Measurements from ENCODE around the gene NLGN2.

DNA sequence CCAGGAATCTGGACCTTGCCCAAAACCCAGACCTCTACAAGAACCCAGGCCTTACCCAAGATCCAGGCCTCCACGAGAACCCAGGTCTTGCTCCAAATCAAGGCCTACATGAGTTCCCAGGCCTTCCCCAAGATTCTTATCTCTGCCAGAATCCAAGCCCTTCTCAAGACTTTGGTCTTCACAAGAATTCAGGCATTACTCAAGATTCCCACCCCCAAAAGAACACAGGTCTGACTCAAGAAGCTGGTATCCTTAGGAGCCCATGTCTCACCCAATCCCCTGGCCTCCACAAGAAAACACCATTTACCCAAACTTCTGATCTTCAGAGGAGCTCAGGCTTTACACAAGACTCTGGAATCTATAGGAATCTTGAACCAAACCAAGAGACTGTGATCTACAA, 23.6 kb downstream of the NLGN2 start:
- TF ChIP-seq, protein P1, sequence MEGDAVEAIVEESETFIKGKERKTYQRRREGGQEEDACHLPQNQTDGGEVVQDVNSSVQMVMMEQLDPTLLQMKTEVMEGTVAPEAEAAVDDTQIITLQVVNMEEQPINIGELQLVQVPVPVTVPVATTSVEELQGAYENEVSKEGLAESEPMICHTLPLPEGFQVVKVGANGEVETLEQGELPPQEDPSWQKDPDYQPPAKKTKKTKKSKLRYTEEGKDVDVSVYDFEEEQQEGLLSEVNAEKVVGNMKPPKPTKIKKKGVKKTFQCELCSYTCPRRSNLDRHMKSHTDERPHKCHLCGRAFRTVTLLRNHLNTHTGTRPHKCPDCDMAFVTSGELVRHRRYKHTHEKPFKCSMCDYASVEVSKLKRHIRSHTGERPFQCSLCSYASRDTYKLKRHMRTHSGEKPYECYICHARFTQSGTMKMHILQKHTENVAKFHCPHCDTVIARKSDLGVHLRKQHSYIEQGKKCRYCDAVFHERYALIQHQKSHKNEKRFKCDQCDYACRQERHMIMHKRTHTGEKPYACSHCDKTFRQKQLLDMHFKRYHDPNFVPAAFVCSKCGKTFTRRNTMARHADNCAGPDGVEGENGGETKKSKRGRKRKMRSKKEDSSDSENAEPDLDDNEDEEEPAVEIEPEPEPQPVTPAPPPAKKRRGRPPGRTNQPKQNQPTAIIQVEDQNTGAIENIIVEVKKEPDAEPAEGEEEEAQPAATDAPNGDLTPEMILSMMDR (IDR thresholded peaks at IDR 0.05), result no peak
- no peak for TF ChIP-seq POLR2A (IDR thresholded peaks at IDR 0.05)
